ENCODE results near the gene CUEDC2. TPM values are rescaled to one million over a fixed set of nuclear protein-coding genes. Genes with fewer than 3 reads are reported as not detected.
A peak's percentile ranks its signal among the peaks of the same experiment; 100 is the strongest.

Gene CUEDC2
- total and polyA plus RNA-seq, 10 donors = 35.3 to 59.1 (median 44.7) TPM

DNA sequence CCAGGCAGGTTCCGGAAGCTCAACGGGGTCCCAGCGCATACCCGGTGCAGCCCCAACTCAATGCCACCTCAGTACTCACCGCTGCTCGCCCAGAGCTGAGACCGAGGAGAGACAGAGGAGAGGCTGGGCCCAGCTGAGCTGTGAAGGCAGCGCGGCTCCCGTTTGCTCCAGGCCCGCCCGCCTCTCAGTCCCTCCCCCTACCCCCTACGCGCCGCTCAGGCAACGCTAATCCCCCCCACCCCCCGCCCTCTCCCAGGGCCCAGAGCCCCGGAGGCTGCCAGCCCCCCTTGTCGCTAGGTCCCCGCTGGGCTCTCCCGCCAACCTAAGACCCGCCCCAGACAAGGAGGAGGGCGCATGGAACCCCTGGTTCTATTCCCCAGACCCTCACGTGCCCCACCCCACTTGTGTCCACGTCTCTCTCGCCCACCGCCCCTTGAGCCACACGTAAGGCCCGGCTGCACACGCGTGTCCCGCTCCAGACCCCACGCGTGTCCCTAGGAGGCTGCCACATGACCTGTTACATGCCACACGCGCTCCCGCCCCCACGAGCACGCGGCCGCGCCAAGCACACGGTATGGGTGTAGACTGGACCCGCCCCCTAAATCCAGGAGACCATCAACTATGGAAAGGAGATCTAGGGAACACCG, 13.6 kb downstream of the CUEDC2 start, which contains the start of gene PSD:
TSS of gene PSD (minus strand) at position 164 of the 647 bp plus-strand sequence. CDS start 1,747 bp downstream, outside the sequence.
- DNase-seq = no peak
- Histone ChIP-seq H3K36me3 (peaks cover 0 to 11% (median 8%) of the 10 kb centered on the region in 6 donors), H3K27me3 (replicated peaks in 1 of 7) (peaks cover 3 to 59% (median 31%) of the 10 kb centered on the region in 7 donors), H3K27ac (no peak within 1 kb of the TSS), H3K9me3 (no peaks in the 10 kb centered on the region), H3K4me3 (peak within 1 kb of the TSS; percentile 83 to 98 (median 96)), H3K4me1 (peaks cover 25 to 47% (median 42%) of the 10 kb centered on the region in 6 donors)
- 5 to 8% (median 6%) methylated on average over 23 to 45 of the region's 45 CpGs for WGBS, 5 donors
- intact Hi-C loops (cut with DNase I; ENCODE audit: low total_unique reads) = no loop called here
- TF ChIP-seq POLR2AphosphoS5 (IDR thresholded peaks at IDR 0.05) (peak in 1 of 3 donors; percentile 7), POLR2A (IDR thresholded peaks at IDR 0.05) (no peak)
- TF ChIP-seq, protein P1, sequence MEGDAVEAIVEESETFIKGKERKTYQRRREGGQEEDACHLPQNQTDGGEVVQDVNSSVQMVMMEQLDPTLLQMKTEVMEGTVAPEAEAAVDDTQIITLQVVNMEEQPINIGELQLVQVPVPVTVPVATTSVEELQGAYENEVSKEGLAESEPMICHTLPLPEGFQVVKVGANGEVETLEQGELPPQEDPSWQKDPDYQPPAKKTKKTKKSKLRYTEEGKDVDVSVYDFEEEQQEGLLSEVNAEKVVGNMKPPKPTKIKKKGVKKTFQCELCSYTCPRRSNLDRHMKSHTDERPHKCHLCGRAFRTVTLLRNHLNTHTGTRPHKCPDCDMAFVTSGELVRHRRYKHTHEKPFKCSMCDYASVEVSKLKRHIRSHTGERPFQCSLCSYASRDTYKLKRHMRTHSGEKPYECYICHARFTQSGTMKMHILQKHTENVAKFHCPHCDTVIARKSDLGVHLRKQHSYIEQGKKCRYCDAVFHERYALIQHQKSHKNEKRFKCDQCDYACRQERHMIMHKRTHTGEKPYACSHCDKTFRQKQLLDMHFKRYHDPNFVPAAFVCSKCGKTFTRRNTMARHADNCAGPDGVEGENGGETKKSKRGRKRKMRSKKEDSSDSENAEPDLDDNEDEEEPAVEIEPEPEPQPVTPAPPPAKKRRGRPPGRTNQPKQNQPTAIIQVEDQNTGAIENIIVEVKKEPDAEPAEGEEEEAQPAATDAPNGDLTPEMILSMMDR (IDR thresholded peaks at IDR 0.05 in 8 of 11, conservative IDR thresholded peaks at IDR 0.05 in 3 of 11) = no peak

DNA sequence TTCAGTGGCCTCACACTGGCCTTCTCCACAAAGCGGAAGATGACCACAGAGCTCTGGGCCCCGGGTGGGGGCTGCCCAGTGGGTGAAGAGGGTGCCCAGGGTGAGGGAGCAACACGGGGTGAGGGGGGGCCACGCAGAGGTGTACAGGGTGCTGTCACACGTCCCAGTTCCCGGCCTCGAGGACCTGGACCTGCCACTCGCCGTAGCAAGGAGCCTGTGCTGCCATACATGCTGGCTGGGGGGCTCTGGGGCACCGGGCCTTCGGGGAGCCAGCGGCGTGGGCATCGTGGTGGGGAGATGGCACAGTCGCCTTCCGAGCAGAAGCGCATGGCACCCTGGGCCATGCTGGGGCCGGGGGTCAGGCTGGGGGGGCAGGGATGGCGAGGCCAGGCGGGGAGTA, 15.7 kb downstream of the CUEDC2 start:
- Histone ChIP-seq H3K4me3 (no peak overlapping the region), H3K27me3 (replicated peaks in 1 of 7) (peaks cover 3 to 79% (median 47%) of the 10 kb centered on the region in 7 donors), H3K36me3 (no peaks in the 10 kb centered on the region), H3K9me3 (no peaks in the 10 kb centered on the region), H3K4me1 (peaks cover 12 to 30% (median 22%) of the 10 kb centered on the region in 6 donors), H3K27ac (no peak overlapping the region)
- intact Hi-C loops (cut with DNase I; ENCODE audit: low total_unique reads) = no loop called here
- 82 to 95% (median 85%) methylated on average over 7 to 20 of the region's 20 CpGs for WGBS, 5 donors
- no peak for TF ChIP-seq POLR2A (IDR thresholded peaks at IDR 0.05)
- TF ChIP-seq, protein P1 (IDR thresholded peaks at IDR 0.05 in 8 of 11, conservative IDR thresholded peaks at IDR 0.05 in 3 of 11) = no peak
- no peak for TF ChIP-seq POLR2AphosphoS5 (IDR thresholded peaks at IDR 0.05)
- DNase-seq = no peak

DNA sequence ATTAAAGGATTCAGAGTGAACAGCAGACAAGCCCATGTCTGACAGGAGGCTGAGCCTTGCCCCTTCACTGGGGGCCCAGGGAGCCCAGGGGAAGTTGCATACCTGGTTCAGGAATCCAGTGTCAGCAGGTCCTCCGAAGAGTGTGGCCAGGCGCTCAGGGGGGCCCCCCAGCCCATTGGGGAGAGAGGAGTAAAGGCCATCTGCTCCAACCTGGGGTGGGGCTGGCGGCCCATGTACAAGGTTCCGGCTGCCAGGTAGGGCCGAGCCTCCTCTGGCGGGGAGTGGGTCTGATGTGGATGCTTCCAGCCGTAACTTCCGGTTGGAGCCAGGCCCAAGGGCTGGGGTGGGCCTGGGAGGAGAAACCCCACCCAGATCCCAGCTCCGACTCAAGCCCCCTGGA, 16.1 kb downstream of the CUEDC2 start:
- H3K27me3 ChIP-seq (replicated peaks in 1 of 7) = peaks cover 3 to 83% (median 51%) of the 10 kb centered on the region in 7 donors
- H3K9me3 ChIP-seq = no peaks in the 10 kb centered on the region
- intact Hi-C loops (cut with DNase I; ENCODE audit: low total_unique reads) = no loop called here
- H3K27ac ChIP-seq = no peak overlapping the region
- H3K4me3 ChIP-seq = no peak overlapping the region
- 77 to 89% (median 86%) methylated on average over 8 to 9 of the region's 9 CpGs for WGBS, 5 donors
- no peak for DNase-seq
- peaks cover 12 to 29% (median 20%) of the 10 kb centered on the region in 6 donors for H3K4me1 ChIP-seq
- no peaks in the 10 kb centered on the region for H3K36me3 ChIP-seq
- no peak for TF ChIP-seq POLR2A (IDR thresholded peaks at IDR 0.05)
- no peak for TF ChIP-seq POLR2AphosphoS5 (IDR thresholded peaks at IDR 0.05)
- TF ChIP-seq, protein P1 (IDR thresholded peaks at IDR 0.05 in 8 of 11, conservative IDR thresholded peaks at IDR 0.05 in 3 of 11) = no peak

DNA sequence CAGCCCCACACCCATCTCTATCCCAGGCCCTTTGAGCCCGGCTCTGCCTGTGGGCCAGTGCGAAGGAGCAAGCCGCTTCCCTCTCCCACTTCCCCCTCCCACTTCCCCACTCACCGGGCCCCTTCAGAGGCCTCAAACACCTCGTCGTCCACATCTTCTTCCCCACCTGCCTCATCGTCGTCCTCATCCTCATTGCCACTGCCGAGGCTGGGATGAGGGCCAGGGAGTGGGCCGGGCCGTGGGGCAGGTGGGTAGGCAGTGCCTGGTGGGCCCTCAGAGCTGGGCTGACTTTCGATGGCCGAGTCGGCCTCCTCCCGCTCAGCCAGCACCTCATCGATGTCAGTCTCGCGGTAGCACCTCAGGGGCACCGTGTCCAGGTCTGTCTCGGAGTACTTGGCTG, 17.6 kb downstream of the CUEDC2 start:
- intact Hi-C loops (cut with DNase I; ENCODE audit: low total_unique reads) = no loop called here
- 46 to 55% (median 50%) methylated on average over 19 to 20 of the region's 20 CpGs for WGBS, 5 donors

More for the DNA sequence above, 17.6 kb downstream of the CUEDC2 start:
- Histone ChIP-seq H3K9me3 (no peaks in the 10 kb centered on the region), H3K27me3 (replicated peaks in 1 of 7) (peaks cover 12 to 98% (median 66%) of the 10 kb centered on the region in 7 donors), H3K27ac (no peak overlapping the region), H3K36me3 (no peaks in the 10 kb centered on the region), H3K4me1 (peaks cover 6 to 33% (median 24%) of the 10 kb centered on the region in 6 donors), H3K4me3 (no peak overlapping the region)
- DNase-seq = no peak
- no peak for TF ChIP-seq POLR2A (IDR thresholded peaks at IDR 0.05)
- TF ChIP-seq POLR2AphosphoS5 (IDR thresholded peaks at IDR 0.05) = no peak
- TF ChIP-seq, protein P1 (IDR thresholded peaks at IDR 0.05 in 8 of 11, conservative IDR thresholded peaks at IDR 0.05 in 3 of 11) = no peak

Measured in spleen (tissue), 11 donors.